Activated CD4-positive, alpha-beta T cell treated with anti-CD3 and anti-CD28 coated beads for 1 hour (primary cell): ENCODE results near the gene UPF1.

Experiments used
- DNase-seq: peaks from one replicate; pipeline ENCODE4 v3.0.0-alpha.2; 2020

The UPF1 gene

DNA sequence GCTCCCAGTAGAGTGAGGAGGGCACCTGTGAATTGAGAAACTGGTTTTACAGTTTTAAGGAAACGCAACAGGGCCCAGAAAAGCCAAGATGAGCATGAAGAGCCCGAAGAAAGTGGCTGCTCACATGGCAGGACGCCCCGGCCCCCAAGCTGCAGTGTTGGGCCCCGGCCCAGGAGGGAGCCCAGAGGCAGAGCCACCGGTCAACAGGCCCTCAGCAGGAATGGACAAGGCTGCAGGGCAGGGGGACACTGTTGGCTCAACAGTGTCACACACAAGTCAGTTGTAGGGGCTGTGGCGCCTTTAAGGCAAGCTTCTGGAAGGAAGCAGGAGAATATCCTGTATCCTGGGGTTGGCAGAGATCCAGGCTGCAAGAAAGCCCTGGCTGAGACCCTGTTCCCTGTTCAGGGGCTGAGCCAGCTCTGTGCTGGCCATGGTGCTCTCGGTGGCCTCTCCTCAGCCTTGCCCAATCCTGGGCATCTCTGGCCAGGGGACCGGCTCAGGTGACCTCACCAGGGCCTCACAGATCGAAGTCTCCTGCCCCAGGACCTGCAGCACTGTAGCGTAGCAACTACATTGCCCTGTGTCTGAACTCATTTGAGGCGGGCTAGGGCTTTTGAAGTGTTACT lies 28.0 kb downstream of the UPF1 start:
- no peak for DNase-seq

DNA sequence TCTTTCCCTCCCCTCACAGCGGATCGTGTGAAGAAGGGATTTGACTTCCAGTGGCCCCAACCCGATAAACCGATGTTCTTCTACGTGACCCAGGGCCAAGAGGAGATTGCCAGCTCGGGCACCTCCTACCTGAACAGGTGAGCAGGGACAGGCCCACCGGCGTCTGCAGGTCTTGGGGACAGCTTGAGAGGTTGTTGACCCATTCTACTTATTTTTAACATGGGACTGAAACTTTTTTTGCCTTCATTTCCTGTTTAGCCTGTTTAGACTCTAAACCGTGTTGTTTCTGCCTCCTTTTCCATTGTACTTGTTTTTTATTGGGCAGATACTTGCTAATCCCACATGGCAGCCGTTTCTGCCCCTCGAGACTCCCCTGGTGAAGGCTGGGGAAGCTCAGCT lies 28.5 kb downstream of the UPF1 start:
- DNase-seq, result no peak

DNA sequence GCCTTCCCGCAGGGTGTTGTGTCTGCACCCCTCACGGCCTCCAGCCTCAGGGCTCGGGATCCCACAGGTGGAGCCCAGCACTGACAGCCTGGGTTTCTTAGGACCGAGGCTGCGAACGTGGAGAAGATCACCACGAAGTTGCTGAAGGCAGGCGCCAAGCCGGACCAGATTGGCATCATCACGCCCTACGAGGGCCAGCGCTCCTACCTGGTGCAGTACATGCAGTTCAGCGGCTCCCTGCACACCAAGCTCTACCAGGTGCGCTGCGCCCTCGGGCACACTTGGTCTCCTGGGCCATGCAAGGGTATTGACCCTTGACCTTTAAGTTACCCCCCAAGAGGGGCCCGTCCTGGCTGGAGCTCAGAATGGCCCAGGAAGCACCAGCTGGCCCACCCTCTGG lies 29.0 kb downstream of the UPF1 start:
- no peak for DNase-seq

DNA sequence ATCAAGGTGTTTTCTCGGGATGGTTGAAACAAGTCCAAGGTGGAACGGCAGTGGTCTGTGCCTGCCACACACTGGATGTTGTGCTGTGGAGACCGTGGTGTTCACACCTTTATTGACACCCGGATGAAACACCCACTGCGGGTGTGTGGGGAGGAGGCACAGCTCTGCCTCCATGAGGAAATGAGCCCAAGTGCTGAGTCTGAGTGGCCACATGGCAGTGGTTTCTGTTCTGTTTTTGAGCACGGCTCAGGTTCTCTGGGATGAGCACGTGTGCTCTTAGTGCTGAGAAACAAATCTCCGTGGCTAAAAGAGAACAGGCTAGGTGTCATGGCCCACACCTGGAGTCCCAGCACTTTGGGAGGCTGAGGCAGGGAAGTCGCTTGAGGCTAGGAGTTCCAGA lies 29.5 kb downstream of the UPF1 start:
- no peak for DNase-seq

DNA sequence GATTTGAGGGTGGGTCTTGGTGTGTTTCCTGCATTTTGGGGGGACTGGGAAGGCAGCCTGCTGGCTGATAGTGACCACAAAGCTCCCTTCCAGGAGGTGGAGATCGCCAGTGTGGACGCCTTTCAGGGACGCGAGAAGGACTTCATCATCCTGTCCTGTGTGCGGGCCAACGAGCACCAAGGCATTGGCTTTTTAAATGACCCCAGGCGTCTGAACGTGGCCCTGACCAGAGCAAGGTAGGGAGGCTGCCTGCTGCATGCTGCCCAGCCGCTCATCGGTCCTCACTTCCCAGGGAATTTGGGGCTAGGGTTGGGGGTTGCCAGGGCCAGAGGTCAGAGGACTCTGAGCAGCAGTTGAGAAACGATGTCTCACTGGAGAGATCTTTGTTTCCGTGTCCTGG lies 30.2 kb downstream of the UPF1 start:
- DNase-seq, result no peak

DNA sequence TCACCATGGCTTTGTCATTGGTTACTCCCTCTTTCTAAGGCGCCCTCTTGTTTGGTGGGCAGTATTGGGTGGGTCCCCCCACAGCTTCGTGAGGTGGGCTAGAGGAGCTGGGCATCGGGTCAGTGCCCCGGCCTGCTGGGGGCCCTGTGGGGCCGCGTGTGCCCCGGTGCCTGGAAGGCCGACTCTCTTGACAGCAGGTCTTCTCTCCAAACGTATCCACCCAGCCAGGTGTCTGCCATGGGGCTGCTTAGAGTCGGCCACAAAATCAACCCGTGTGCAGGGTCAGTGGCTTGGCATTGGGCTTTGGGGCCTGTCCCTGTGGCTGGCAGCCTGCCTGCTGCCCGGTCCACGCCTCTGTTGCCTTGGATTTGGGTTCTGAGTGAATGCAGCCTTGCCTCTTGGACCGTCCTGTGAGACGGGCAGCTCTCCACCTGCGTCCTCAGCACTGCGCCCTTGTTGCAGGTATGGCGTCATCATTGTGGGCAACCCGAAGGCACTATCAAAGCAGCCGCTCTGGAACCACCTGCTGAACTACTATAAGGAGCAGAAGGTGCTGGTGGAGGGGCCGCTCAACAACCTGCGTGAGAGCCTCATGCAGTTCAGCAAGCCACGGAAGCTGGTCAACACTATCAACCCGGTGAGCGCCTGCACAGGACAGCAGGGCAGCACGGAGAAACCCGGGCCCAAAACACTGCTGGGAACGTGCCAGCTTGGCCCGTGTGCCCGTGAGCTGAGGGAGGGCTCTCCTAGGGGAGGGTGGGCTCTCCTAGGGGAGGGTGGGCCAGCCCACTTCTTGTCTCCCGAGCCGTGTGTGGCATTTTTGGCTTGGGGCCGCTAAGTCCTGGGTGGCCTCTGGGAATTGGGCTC lies 31.4 kb downstream of the UPF1 start:
- DNase-seq, result no peak

DNA sequence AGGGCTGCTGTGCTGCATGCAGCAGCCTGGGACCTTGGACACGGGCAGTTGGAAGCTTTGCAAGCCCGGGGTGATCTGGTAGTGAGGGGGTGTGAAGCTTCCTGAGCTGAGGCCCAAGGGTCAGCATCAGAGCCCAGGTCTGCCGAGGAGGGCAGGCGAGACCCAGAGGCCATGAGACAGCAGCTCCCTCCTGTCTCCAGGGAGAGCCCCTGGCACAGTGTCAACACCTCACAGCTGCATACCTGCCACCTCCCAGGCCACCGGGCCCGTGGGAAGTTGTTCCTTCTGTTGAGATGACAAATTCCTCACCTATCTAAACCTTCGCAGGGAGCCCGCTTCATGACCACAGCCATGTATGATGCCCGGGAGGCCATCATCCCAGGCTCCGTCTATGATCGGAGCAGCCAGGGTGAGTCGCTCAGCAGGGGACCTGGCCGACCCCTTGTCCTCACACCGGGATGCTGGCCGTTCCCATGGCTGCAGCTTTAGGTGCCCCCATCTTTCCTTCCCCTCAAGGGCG lies 32.1 kb downstream of the UPF1 start:
- DNase-seq, result no peak

DNA sequence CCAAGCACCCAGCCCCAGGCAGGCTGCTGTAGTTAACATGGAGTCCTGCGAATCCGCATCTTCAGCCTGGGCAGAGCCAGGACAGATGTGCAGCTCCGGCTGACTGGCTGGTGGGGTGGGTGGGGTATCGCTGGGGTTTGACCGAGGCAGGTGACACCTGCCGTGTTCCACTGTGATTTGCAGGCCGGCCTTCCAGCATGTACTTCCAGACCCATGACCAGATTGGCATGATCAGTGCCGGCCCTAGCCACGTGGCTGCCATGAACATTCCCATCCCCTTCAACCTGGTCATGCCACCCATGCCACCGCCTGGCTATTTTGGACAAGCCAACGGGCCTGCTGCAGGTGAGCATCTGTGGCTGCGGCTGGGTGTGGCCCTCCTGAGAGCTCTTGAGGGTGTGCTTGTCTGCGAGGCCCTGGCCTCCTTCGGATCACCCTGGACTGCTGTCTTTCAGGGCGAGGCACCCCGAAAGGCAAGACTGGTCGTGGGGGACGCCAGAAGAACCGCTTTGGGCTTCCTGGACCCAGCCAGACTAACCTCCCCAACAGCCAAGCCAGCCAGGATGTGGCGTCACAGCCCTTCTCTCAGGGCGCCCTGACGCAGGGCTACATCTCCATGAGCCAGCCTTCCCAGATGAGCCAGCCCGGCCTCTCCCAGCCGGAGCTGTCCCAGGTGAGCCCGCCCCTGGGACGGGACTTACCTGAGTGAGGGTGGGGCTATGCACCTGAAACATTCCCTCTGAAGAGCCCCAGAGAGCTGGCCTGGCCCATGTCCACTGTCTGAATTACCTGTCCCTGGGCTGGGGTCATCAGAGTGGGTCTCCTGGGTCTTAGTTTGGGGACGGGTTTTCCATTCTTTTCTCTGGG lies 33.6 kb downstream of the UPF1 start:
- DNase-seq, result no peak

DNA sequence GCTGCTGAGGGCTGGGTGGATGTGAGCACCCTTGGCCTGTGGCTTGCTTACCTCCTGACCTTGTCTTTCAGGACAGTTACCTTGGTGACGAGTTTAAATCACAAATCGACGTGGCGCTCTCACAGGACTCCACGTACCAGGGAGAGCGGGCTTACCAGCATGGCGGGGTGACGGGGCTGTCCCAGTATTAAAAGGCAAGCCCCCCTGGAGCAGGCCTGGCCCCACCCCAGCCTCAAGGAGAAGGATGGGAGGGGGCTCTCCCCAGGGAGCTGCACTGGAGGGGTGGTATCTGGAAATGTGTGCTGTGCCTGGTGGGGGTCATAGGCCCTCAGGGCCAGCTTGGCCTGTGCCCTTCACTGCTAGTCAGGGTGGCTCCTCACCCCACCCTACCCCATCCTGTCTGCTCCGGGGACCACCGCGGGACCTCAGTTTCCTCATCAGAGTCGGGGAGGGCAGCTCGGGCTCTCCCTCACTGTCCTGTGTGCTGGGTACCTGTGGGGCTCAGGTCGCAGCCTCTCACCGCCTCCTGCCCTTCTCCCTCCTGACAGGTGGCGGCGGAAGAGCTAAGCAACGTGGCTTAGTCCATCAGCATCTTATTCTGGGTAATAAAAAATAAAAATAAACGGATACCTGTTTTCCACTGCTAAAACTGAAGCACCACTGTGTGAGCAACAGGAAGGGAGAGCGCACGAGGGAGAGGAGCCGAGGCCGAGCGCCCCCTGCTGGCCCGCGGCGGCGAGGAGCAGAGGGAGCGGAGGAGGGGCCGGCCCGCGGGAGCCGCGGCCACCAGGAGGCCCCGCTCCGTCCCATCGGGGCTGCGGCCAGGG lies 34.4 kb downstream of the UPF1 start:
- peak; percentile 39 for DNase-seq

DNA sequence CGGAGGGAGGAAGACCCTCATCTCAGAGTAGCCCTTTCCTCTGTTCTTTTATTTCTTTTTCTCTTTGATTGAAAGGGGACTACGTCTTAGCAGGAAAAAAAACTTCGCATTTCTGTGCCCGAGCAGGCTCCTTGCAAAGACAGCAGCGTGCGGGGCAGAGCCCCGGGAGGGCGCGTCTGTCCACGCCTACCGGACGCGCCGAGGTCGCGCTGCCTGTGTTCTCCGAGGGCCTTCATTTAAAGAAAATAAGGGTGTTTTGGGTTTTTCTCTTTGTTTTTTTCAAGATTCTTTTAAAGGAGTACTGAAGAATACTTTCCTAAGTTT lies 35.0 kb downstream of the UPF1 start:
- DNase-seq, result no peak

DNA sequence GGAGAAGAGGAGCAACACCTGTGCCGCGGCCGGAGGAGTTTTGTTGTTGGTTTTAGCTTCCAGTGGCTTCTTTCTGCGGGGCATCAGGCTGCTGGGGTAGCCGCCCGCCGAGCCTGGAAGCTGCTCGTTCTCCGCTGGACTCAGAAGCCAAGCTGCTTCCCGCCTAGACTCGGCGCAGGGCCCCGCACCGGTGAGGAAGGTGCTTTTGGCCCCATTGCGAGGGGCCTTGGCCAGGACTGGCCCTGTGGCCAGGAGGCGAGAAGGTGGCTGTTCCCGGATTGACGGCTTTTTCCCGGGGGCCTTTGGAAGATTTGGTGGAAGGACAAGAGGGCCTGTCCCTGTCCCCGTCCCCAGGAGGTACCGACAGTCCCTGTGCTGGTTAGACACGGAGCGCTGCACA lies 35.4 kb downstream of the UPF1 start:
- DNase-seq, result no peak

DNA sequence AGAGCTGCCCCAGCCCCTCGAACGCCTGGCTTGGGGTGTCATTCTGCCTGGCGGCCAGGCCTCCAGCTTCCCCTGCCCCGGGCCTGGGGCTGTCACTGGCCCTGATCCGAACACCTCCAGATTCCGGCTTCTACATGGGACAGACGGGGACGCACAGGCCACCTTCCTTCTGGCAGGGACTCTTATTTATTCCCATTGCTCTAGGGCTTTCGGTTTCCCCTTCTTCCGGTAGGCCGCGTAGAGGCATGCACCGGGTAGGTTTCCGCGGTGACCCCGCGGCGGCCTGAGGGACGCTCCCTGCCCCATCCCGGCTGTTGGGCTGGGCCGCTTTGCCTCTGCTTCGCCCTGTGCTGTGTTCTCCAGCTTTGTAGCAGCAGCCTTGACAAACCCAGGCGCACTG lies 36.0 kb downstream of the UPF1 start:
- no peak for DNase-seq

DNA sequence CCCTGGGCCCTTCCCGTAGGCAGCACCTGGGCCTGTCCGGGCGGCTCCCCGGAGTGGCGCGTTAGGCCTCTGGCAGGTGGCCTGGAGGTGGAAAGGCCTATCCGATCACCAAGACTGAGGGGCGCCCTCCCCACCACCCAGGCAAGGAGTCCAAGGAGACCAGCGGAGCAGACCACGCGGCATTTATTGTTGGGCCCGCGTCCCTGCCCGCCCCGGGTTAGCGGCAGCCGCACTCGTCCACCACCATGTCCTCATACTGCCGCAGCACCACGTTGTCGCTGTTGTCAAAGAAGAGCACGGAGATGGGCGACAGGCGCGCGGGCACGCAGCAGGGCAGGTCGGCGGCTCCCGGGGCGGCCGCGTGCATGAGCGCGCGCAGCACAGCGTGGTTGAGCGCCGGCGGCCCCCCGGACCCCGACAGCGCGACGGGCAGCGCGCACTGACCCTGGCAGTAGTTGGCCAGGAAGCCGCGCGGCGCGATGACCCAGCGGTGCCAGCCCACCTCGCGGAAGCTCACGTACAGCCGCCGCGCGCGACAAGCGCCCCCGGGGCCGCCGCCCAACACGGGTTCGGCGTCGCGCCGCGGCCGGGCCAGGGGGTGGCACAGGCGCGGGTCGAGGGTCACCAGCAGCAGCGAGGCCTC lies 36.7 kb downstream of the UPF1 start:
- DNase-seq, result no peak

DNA sequence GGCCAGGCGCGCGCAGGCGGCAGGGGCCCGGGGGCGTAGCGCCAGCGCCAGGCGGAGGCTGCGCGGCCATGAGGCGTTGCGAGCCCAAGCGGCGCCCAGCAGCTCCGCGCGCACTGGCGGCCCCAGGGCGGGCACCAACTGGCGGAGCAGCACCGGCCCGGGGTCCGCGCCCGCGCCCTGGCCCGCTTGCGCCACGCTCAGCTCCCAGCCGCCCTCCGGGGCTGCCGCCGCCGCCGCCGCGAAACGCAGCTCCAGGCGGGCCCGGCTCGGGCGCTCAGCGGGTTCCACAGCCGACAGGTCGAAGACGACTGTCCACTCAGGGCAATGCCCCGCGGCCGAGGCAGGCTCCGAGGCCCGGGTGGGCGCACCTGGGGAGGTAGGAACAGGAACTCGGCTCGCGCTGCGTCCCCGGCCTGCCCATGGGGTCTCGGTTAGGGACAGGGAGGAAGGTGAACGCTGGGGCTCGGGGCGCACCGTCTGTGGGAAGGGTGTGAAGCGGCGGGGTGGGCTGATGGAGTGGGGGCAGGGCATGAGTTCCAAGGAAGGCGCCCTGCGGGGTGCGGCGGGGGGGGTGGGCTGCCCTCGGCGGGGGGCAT lies 37.4 kb downstream of the UPF1 start:
- DNase-seq, result no peak

DNA sequence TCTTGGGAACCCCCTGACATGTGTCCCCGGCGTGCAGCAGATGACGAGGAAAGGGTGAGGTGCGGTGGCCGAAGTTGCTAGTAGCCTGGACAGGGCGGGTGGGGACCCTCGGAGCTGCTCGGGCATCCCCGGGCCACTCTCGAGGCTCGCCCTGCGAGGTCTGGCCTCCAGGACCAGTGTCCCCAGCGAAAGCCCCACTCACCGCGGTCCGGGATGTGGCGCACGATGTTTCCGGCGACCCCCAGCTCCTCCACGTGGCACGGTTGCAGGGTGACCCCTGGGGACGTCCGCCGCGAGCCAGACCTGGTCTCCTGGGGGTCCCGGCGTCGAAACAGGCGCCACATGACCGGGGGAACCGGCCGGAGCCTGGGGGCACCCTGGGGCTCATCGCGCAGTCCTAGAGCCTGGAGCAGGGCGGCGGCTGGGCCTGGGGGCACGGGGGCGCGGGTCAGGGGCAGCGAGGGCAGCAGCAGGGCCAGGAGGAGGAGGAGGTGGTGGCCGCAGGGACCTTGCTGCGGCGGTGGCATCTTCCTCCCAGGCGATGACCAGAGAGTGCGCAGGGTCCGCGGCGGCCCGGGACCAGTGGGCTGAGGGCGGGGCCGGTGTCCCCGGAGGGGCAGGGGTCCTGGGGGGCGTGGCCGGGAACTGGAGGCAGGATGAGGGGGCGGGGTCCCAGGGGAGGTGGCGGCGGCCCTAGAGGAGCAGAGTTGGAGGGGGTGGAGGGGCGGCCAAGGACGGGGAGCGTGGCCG lies 38.2 kb downstream of the UPF1 start:
- no peak for DNase-seq

DNA sequence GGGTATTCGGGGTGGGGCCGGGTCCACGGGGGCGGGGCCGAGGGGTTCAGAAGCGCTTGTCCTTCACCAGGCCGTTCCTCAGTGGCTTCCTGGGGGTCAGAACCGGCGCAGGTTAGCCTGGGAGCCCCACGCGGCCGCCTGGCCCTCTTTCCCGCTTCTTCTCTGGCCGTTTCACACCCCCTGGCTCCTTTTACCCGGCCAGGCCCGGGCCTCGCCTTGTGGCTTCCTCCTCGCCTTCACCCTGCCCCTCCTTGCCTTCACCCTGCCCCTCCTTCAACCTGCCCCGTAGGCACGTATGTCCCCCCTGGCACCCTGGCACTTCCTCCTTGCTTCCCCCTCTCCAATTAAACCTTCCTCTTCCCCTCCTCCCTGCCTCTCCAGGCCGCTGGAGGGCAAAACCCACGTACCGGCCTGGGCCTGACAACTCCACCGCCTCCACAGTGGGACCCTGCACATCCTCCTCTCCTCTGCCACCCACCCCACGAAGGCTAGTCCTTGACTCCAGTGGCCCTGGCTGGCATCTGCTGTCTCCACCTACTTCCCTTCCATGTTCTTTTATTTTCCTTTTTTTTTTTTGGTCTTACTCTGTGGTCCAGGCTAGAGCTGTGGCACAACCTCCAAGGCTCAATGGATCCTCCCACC lies 38.9 kb downstream of the UPF1 start:
- no peak for DNase-seq

DNA sequence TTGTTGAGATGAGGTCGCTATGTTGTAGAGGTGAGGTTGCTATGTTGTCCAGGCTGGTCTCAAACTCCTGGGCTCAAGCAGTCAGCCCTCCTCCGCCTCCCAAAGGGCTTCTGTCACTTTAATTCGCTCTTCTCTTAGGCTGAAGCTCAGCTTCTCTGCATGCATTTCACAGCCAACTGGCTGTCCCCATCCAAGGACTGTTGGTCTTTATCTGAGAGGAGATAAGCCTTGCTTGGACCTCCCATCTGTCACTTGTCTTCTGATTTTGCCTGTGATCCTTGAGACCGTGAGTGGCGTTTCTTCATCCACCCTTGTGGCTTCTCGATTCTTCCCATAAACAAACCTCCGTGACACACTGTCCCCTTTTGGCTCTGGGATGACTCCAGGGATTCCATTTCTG lies 39.8 kb downstream of the UPF1 start:
- no peak for DNase-seq

DNA sequence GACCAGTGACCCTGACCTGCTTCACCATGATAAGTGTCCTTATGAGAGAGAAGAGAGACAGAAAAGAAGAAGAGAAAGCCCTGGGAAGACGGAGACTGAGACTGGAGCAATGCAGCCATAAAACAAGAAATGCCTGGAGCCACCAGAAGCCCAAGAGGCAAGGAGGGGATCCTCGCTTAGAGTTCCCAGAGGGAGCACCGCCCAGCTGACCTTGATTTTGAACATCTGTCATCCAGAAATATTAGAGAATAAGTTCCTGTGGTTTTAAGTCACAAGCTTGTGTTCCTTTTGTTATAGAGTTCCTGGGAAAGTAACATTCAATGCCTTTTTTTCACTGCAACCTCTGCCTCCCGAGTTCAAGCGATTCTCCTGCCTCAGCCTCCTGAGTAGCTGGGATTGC lies 44.0 kb downstream of the UPF1 start:
- no peak for DNase-seq

DNA sequence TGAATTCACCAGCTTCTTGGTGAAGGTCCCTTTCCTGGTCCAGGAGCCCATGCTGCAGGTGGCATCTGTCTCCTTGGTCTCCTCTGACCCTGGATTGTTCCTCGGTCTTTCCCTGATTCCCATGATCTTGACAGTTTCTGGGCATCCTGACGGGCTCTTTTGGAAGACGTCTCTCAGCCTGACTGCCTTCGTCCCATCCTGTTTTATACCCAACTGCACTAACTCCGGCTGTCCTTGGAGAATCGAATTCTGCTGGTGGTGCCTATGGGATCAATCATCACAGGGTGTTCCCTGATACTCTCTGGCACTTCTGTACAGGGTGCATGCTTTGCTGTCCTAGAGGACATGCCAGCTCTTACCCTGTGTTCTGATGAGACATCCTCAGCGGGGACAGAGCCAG lies 45.1 kb downstream of the UPF1 start:
- DNase-seq, result no peak

DNA sequence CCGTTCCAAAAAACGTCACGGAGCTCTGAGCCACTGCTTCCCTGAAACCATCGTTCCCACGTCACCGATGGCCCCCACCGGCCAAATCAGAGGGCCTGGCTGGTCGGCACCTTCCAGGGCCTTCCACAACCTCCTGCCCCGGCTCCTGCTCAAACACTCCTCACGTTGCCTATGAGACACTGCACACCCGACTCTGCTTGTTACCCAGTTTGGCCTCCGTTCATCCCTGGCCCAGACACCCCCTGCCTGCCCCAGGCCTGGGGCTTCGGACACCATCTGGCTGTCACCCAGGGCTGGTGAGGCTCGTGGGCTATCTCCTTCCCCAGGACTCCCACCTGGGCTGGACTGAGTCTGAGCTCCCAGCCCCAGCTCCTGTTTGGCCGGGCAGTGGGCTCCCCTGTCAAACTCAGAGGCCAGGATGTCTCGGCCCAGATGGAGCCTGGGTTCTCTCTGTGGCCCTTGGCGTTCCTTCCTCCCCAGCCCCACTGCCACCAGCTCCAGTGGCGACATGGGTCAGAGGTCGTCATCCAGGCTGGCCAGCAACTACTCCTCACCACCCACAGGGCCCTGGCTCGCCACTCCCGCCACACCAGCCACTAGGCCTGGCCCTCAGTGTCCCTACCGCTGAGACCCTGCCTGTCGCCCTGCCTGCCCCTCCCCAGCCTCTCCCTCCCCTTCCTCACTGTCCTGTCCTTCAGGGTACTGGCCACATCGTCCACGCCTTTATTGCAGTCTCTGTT lies 46.5 kb downstream of the UPF1 start:
- no peak for DNase-seq
